ENCODE data around the gene BUB1B.
A peak's percentile ranks its signal among the peaks of the same experiment; 100 is the strongest.
"Not testable (repeated sequence)": the region's sequence is repeated elsewhere in the genome, so short reads cannot be mapped to it uniquely, and the experiment has no call there.

BUB1B gene

DNA sequence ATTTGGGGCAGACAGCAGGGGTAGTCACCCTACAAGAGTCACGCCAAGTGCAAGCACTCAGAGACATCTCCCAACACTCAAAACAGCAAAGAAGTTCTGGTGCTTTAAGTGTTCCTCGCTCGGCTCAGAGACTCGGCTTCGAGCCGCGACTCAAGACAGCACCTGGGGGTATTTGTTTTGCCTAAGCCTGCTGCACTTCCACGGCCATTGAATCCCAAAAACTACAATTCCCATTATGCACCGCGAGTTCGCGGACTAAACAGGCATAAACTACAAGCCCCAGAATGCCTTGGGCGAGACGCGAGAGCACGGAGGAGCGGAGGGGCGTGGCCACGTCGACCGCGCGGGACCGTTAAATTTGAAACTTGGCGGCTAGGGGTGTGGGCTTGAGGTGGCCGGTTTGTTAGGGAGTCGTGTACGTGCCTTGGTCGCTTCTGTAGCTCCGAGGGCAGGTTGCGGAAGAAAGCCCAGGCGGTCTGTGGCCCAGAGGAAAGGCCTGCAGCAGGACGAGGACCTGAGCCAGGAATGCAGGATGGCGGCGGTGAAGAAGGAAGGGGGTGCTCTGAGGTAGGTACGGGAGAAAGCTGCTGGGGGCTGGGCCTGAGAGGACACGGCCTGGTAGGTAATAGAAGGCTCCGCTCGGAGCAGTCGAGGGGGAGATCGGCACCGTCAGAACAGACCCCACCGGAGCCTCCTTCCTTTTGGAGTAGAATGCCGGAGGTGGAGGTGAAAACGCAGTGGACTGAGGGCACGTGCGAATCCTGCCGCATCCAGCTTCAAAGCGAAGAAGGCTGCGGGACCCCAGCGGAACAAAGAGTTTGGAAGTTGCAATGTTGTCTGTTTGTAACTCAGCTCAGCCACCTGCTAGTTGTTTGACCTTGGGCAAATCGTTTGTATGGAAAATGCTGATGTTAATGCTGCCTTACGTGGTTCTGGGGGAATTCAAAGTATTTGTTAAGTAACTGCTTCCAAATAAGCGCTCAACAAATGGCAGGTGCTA lies at the start of gene BUB1B:
Gene BUB1B, plus strand, starts transcription at position 381 of the 1,000 bp plus-strand sequence. Its CDS starts 152 bp downstream, at position 533.
- DNase-seq, result peak; percentile 74

DNA sequence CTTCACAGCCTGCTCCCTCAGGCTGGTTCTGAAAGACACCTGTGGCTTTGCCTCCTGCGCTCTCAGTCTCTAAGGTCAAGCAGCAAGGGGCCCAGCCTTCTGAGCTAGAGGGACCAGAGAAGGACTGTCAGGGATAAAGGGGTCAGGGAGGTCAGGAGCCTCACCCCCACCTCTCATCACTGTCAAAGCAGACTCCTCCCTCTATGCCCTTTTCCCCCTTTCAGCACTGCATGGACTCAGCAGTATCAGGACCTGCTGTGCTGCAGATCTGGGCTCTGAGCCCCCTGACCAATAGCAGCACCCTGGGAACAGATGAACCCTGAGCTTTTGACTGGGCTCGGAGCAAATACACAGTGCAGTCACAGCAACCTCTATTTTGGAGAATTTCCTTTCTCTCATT lies 49.0 kb upstream of the BUB1B start:
- no peak for DNase-seq

GRCh38 chr15:40112789-40113188 lies 48.1 kb upstream of the BUB1B start:
- DNase-seq, result no peak

- no peak for DNase-seq
Measured at GRCh38 chr15:40114218-40114617, 46.7 kb upstream of the BUB1B start.

DNA sequence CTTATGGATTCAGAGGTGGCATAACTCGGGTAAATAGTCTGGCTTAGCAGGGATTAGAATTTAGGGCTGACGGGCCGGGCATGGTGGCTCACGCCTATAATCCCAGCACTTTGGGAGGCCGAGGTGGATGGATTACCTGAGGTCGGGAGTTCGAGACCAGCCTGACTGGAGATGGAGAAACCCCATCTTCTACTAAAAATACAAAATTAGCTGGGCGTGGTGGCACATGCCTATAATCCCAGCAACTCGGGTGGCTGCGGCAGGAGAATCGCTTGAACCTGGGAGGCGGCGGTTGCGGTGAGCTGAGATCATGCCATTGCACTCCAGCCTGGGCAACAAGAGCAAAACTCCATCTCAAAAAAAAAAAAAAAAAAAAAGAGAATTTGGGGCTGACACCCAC lies 45.8 kb upstream of the BUB1B start:
- not testable (repeated sequence) for DNase-seq

GRCh38 chr15:40115670-40116093 lies 45.2 kb upstream of the BUB1B start:
- DNase-seq, result no peak

- no peak for DNase-seq
Measured at GRCh38 chr15:40118473-40118872, 42.4 kb upstream of the BUB1B start.

GRCh38 chr15:40121911-40122638 lies 38.8 kb upstream of the BUB1B start:
- DNase-seq, result no peak

DNA sequence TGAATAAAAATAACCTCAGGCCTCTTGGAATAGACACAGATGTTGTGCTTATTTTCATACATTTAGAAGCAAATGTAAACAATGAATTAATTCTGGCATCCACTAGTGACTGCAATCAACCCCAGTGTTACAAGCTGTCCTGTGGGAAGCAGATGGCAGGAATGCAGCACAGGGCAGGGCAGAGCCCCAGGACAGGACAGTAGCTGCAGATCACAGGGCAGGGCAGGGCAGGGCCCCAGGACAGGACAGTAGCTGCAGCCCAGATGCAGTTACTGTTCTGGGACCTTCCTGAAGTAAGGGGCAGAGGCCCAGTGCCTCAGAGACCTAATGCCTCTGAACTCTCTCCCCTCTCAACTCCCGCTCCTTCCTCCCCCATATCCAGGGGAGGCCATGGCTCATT lies 37.9 kb upstream of the BUB1B start:
- DNase-seq, result not testable (repeated sequence)

GRCh38 chr15:40123863-40124262 lies 37.0 kb upstream of the BUB1B start:
- not testable (repeated sequence) for DNase-seq

DNA sequence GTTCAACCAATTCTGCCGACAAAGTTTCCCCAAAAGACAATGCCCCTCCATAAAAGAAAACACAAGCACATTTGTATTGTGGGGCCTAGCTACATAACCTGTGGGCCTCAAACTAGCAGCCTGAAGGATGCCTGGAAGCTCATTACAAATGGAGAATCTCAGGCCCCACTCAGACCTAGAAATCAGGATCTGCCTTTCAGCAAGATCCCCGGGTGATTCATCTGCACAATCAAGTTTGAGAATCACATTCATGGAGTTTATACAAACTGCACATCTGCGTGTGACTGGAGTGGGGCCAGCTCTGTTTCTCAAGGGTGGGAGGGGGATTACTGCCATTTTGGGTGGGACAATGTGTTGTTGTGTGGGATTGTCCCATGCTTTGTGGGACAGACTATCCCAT lies 36.5 kb upstream of the BUB1B start:
- not testable (repeated sequence) for DNase-seq

- not testable (repeated sequence) for DNase-seq
Measured at GRCh38 chr15:40124807-40125285, 36.0 kb upstream of the BUB1B start.

DNA sequence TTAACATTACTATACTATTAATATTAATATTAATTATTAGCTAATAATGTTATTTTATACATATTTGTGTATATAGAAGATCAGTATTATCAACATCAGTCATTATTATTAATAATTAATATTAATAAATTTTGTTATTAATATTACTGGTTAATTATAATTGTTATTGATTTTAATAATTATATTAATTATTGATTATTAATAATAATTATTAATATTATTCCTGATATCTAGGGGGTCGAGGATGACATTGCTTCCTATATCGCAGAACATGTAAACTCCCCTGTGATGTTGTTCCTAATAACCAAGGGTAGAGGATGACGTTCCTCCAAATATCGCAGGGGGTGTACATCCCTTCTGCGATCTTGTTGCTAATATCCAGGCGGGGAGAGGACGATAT lies 34.9 kb upstream of the BUB1B start:
- no peak for DNase-seq

DNA sequence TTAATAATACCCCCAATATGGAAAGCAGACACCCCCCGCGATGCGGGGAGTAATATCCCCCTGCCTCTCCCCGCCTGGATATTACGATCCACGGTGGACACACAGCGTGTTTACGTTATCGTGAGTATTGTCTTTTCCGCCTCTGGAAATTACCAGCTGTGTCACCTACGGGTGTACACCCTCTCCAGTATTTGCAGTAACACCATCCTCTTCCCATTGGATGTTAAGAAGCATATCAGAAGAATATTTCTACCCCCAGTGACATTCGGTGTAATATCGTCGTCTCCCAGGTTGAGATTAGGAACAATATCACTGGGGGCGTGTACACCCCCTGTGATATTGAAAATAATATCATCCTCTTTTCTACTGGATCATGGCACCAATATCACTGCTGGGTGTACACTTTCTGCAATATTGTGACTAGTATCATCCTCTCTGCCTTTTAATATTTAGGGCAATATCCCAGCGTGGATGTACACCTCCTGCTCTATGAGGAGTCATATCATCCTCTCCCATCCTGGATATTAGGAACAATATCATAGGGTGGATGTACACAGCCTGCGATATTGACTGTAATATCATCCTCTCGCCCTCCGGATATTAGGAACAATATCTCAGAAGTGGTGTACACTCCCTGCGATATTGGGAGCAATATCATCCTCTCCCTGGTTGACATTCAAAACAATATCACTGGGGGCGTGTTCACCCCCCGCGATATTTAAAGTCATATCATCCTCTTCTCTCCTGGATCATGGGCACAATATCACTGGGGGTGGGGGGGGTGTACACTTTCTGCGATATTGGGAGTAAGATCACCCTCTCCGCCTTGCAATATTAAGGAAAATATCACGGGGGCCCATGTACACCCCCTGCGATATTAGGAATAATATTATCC lies 31.9 kb upstream of the BUB1B start:
- DNase-seq, result no peak

GRCh38 chr15:40130118-40130517 lies 30.8 kb upstream of the BUB1B start:
- no peak for DNase-seq

DNA sequence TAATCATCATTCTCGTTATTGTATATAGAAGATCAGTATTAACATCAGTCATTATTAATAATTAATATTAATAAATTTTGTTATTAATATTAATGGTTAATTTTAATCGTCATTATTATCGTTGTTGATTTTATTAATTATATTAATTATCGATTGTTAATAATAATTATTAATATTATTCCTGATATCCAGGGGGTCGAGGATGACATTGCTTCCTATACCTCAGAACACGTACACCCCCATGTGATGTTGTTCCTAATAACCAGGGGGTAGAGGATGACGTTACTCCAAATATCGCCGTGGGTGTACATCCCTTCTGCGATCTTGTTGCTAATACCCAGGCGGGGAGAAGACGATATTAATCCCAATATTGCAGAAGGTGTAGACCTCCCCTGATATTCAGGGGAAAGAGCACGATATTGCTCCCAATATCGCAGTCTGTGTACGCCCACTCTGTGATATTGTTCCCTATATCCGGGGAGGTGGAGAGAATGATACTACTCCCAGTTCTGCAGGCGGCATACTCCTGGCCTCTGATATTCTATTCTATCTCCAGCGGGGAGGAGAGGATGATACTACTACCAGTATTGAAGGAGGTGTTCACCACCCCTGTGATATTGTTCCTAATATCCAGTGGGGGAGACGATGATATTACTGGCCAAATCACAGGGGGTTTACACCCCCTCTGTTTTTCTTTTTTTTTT lies 29.9 kb upstream of the BUB1B start:
- DNase-seq, result no peak

DNA sequence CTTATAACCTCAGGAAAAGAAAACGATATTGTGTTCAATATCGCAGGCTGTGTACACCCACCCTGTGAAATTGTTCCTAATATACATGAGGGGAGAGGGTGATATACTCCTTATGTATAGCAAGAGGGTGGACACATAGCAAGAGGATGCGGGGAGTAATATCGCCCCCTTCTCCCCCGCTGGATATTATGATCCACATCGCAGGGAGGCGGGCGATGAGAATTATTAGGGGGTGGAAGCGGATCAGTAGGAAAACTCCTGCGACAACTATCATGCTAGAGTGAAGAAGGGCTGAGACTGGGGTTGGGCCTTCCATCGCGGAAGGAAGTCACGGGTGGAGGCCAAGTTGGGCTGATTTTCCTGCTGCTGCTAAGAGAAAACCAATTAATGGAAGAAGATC lies 27.3 kb upstream of the BUB1B start:
- DNase-seq, result no peak

DNA sequence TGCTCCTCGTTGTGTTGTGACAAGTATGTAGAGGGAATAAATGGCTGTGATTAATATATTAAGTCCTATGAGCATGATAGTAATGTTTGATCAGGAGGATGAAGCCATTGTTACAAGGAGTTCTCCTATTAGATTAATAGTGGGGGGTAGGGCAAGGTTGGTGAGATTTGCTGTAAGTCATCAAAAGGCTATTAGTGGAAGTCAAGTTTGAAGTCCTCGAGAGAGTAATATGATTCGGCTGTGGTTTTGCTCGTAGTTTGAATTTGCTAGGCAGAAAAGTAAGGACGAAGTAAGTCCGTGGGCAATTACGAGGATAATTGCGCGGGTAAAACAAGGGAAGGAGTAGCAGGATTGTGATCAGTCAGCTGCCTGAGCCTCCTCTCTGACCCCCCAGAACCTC lies 26.0 kb upstream of the BUB1B start:
- DNase-seq, result no peak

GRCh38 chr15:40135846-40136450 lies 24.9 kb upstream of the BUB1B start:
- DNase-seq, result not testable (repeated sequence)

- no peak for DNase-seq
Measured at GRCh38 chr15:40136470-40137302, 24.2 kb upstream of the BUB1B start.

All from NCI-H2081 treated with DMSO at 0.1 percent for 48 hours (cell line).